H1 (cell line): ENCODE data around the gene CEMP1. TPM values are rescaled to one million over a fixed set of nuclear protein-coding genes. Genes with fewer than 3 reads are reported as not detected.

ENCODE experiments used
- CTCF ChIA-PET: fragments of 300-600 bp; sonication (Branson Sonifier 250); formaldehyde crosslinking; loops from one replicate; lab custom pipeline; 2021; ENCODE audit not compliant: partially characterized antibody; lab: Charles Lee
- POLR2A ChIA-PET: fragments of 300-600 bp; sonication (Branson Sonifier 250); formaldehyde crosslinking; loops from one replicate; lab custom pipeline; 2021; ENCODE audit warnings: inconsistent platforms; ENCODE audit not compliant: partially characterized antibody; lab: Charles Lee
- DNase-seq, 2 experiments: peaks; one replicate each; pipeline versions ENCODE4 v3.0.0 to v3.0.0-alpha.2; 2010 to 2022; ENCODE audit warnings: low spot score in 2 of 2, low read depth in 1 of 2, mixed read lengths in 1 of 2
- FAIRE-seq: peaks from 2 replicates; lab custom pipeline; 2011; peaks lifted over from hg19 to GRCh38; lab: Jason Lieb, UNC
- H2AFZ ChIP-seq: 2 replicates; pipeline ENCODE4 v1.8.1; 2012; ENCODE audit warnings: low read length, inconsistent platforms
- H2AK5ac ChIP-seq: 2 replicates; pipeline ENCODE4 v1.6.1; 2013; ENCODE audit warnings: low read depth, low read length
- H2BK120ac ChIP-seq: replicated peaks from 2 replicates; pipeline ENCODE3; 2013; ENCODE audit warnings: low read depth, low read length, inconsistent platforms
- H2BK12ac ChIP-seq: 2 replicates; pipeline ENCODE4 v1.6.1; 2013; ENCODE audit warnings: low read depth, low read length
- H2BK15ac ChIP-seq: 2 replicates; pipeline ENCODE4 v1.6.1; 2013; ENCODE audit warnings: low read length
- H2BK20ac ChIP-seq: 2 replicates; pipeline ENCODE4 v1.6.1; 2013; ENCODE audit warnings: low read length
- H2BK5ac ChIP-seq: 2 replicates; pipeline ENCODE4 v1.6.1; 2013; ENCODE audit warnings: low read depth, low read length
- H3K14ac ChIP-seq: 2 replicates; pipeline ENCODE4 v1.6.1; 2013; ENCODE audit warnings: inconsistent platforms; ENCODE audit not compliant: insufficient read length
- H3K18ac ChIP-seq: 2 replicates; pipeline ENCODE4 v1.6.1; 2013; ENCODE audit warnings: low read length; ENCODE audit errors: extremely low read depth
- H3K23ac ChIP-seq: 2 replicates; pipeline ENCODE4 v1.6.1; 2013; ENCODE audit warnings: inconsistent platforms; ENCODE audit not compliant: insufficient read length
- H3K23me2 ChIP-seq: 2 replicates; pipeline ENCODE4 v1.6.1; 2013; ENCODE audit warnings: low read depth, low read length
- H3K27ac ChIP-seq: 2 replicates; pipeline ENCODE4 v1.6.1; 2011; ENCODE audit warnings: low read depth, low read length, inconsistent platforms
- H3K27me3 ChIP-seq, 4 experiments: replicated peaks in 1 of 4; 1 replicate in 1 of 4; 2 replicates in 3 of 4; pipeline versions ENCODE4 v1.6.1 to v1.8.1; 2011 to 2013; ENCODE audit warnings: low read length in 3 of 4, mild to moderate bottlenecking in 3 of 4, inconsistent platforms in 2 of 4, mixed read lengths in 2 of 4, moderate library complexity in 1 of 4; ENCODE audit not compliant: control insufficient read depth in 3 of 4, insufficient read depth in 3 of 4; ENCODE audit errors: extremely low read depth in 1 of 4
- H3K36me3 ChIP-seq, 4 experiments: 2 replicates each; pipeline versions ENCODE4 v1.6.1 to v1.8.1; 2011 to 2013; ENCODE audit warnings: mild to moderate bottlenecking in 4 of 4, low read length in 3 of 4, moderate library complexity in 2 of 4, control low read depth in 1 of 4, inconsistent platforms in 1 of 4; ENCODE audit not compliant: insufficient read depth in 4 of 4, control insufficient read depth in 2 of 4
- H3K4ac ChIP-seq: replicated peaks from 2 replicates; pipeline ENCODE3; 2013; ENCODE audit warnings: low read length, low read depth, mixed read lengths, inconsistent platforms; ENCODE audit not compliant: insufficient read length
- H3K4me1 ChIP-seq, 4 experiments: replicated peaks in 1 of 4; 1 replicate in 1 of 4; 2 replicates in 3 of 4; pipeline versions ENCODE4 v1.6.1 to v1.8.1; 2011 to 2013; ENCODE audit warnings: low read length in 3 of 4, inconsistent platforms in 2 of 4, mixed read lengths in 1 of 4; ENCODE audit not compliant: insufficient read depth in 4 of 4, control insufficient read depth in 3 of 4
- H3K4me2 ChIP-seq, 2 experiments: 2 replicates each; pipeline versions ENCODE4 v1.6.1 to v1.8.1; 2011 to 2013; ENCODE audit warnings: low read depth in 2 of 2, low read length in 2 of 2, control low read depth in 1 of 2, inconsistent platforms in 1 of 2, mild to moderate bottlenecking in 1 of 2; ENCODE audit not compliant: insufficient read depth in 1 of 2
- H3K4me3 ChIP-seq, 4 experiments: fragments of 200-600, 300-600 bp in 1 of 4; sonication (generic), shearing (Covaris generic), sonication (Bioruptor Twin) in 1 of 4; 2 replicates each; pipeline versions ENCODE4 v1.5.1 to v1.8.1; 2011 to 2016; ENCODE audit warnings: low read length in 4 of 4, low read depth in 3 of 4, control low read depth in 2 of 4, inconsistent platforms in 2 of 4, mild to moderate bottlenecking in 2 of 4, mixed read lengths in 1 of 4, moderate library complexity in 1 of 4; ENCODE audit not compliant: insufficient read depth in 2 of 4; ENCODE audit errors: extremely low read depth in 1 of 4
- H3K56ac ChIP-seq: replicated peaks from 2 replicates; pipeline ENCODE3; 2013; ENCODE audit warnings: low read depth, mild to moderate bottlenecking, mixed read lengths, low read length, inconsistent platforms; ENCODE audit not compliant: insufficient read length
- H3K79me1 ChIP-seq: 2 replicates; pipeline ENCODE4 v1.6.1; 2013; ENCODE audit warnings: low read depth, low read length, control low read depth
- H3K79me2 ChIP-seq, 2 experiments: 2 replicates each; pipeline versions ENCODE4 v1.6.1 to v1.8.1; 2012 to 2013; ENCODE audit warnings: low read length in 2 of 2, mild to moderate bottlenecking in 2 of 2, inconsistent platforms in 1 of 2; ENCODE audit not compliant: insufficient read depth in 2 of 2, control insufficient read depth in 1 of 2
- H3K9ac ChIP-seq, 4 experiments: replicated peaks in 1 of 4; 1 replicate in 1 of 4; 2 replicates in 3 of 4; pipeline versions ENCODE4 v1.6.1 to v1.8.1; 2011 to 2013; ENCODE audit warnings: low read depth in 3 of 4, low read length in 3 of 4, control low read depth in 2 of 4, mild to moderate bottlenecking in 2 of 4, moderate library complexity in 2 of 4, inconsistent platforms in 1 of 4; ENCODE audit errors: extremely low read depth in 1 of 4
- H3K9me3 ChIP-seq, 2 experiments: 2 replicates each; pipeline versions ENCODE4 v1.6.1 to v1.8.1; 2012 to 2013; ENCODE audit warnings: mild to moderate bottlenecking in 2 of 2, moderate library complexity in 2 of 2, control low read depth in 1 of 2, inconsistent platforms in 1 of 2, low read depth in 1 of 2, low read length in 1 of 2, mixed read lengths in 1 of 2; ENCODE audit not compliant: insufficient read depth in 2 of 2
- H4K20me1 ChIP-seq, 2 experiments: replicated peaks in 1 of 2; 2 replicates each; pipeline versions ENCODE3 to v1.8.1; 2011 to 2013; ENCODE audit warnings: inconsistent platforms in 2 of 2, low read length in 2 of 2, mild to moderate bottlenecking in 1 of 2; ENCODE audit not compliant: insufficient read depth in 2 of 2, control insufficient read depth in 1 of 2
- H4K5ac ChIP-seq: 2 replicates; pipeline ENCODE4 v1.6.1; 2013; ENCODE audit warnings: low read length, low read depth, mixed read lengths, inconsistent platforms; ENCODE audit not compliant: insufficient read length
- H4K8ac ChIP-seq: 2 replicates; pipeline ENCODE4 v1.8.0; 2013; ENCODE audit warnings: mild to moderate bottlenecking, moderate library complexity, low read length, inconsistent platforms; ENCODE audit not compliant: insufficient read depth; ENCODE audit errors: extremely low read depth
- H4K91ac ChIP-seq: replicated peaks from 2 replicates; pipeline ENCODE3; 2013; ENCODE audit warnings: low read length, mixed read lengths, inconsistent platforms; ENCODE audit not compliant: insufficient read length
- CBX8 ChIP-seq: fragments of 300-800, 300-1000 bp; sonication (generic); IDR thresholded peaks from 2 replicates; pipeline ENCODE4 v1.7.1; 2016; ENCODE audit warnings: low read depth, low read length, borderline replicate concordance
- SP4 ChIP-seq: IDR thresholded peaks from 2 replicates; pipeline ENCODE4 v1.6.1; 2012; ENCODE audit warnings: low read length, inconsistent platforms
- TAF1 ChIP-seq: IDR thresholded peaks from 2 replicates; pipeline ENCODE4 v1.6.1; 2011; ENCODE audit warnings: mild to moderate bottlenecking, low read depth, low read length
- WGBS, 2 experiments: shearing (Covaris generic) in 1 of 2; methylation state at CpG; one replicate each; pipeline versions ENCODE4 v1.1.6 to v1.1.7; 2013 to 2015; ENCODE audit warnings: low lambda C conversion rate in 2 of 2, mixed read lengths in 2 of 2, inconsistent platforms in 1 of 2, low coverage in 1 of 2, missing lambda C conversion rate in 1 of 2; ENCODE audit not compliant: insufficient replicate concordance in 2 of 2, insufficient coverage in 1 of 2, insufficient read length in 1 of 2; ENCODE audit errors: extremely low coverage in 1 of 2, missing lambda C conversion rate in 1 of 2; 5-methylcytosine and 5-hydroxymethylcytosine counted together
- polyA plus RNA-seq, 7 experiments: library from polyadenylated mRNA; depleted of rRNA in 3 of 7; stranded (reverse) in 5 of 7; unstranded in 2 of 7; fragments of >200 nt in 5 of 7; fragments of 200-250 nt in 2 of 7; gene quantifications; 1 replicate in 5 of 7; 2 replicates in 1 of 7; 4 replicates in 1 of 7; pipeline versions ENCODE4 v1.2.1 to v1.2.3, GENCODE V29; 2011 to 2013; ENCODE audit warnings: missing spikeins in 2 of 7, mixed read lengths in 2 of 7
- total RNA-seq: library from RNA; stranded (reverse); fragmentation: NEBNext Ultra II Directional; extraction: Animal tissue kit (Norgen Biotek cat#: 25700); gene quantifications from 2 replicates; pipeline ENCODE4 v1.2.1, GENCODE V29; 2021

The CEMP1 gene
- total and polyA plus RNA-seq, 2 of the 8 experiments (the other 6 are each of a cell fraction or from before 2014, with no cell fraction given) = not detected

DNA sequence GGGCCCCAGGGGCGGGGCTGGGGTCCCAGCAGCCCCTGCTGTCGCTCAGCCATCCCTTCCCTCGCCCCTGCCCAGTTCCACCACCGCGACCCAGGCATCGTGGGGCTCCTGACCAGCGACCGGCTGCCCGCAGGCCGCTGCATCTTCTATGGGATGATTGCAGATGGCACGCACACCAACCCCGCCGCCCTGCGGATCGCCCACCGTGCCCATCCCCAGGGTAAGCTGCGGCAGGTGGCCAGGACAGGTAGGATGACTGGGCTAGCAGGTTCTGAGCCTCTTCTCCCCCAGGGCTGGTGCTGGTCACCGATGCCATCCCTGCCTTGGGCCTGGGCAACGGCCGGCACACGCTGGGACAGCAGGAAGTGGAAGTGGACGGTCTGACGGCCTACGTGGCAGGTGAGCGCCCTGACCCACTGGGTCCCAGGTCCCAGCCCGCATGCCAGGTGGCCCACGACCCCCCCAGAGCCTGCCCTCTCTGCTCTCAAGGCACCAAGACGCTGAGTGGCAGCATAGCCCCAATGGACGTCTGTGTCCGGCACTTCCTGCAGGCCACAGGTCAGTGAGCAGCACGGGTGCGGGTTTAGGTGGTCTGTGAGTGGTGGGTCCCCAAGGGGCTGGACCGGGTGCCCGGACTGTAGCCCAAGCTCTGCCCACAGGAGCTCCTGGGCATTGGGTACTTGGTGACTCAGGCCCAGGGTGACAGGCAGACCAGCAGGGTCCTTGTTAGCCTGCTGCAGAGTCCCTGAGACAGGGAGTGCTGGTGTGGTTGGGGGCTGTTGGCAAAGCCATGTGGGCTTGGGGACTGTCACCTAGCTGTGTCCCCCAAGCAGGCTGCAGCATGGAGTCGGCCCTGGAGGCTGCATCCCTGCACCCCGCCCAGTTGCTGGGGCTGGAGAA, 2.8 kb downstream of the CEMP1 start:
- Histone ChIP-seq H3K4me3 (no peak overlapping the region), H3K14ac (no peak overlapping the region), H3K9me3 (no peaks in the 10 kb centered on the region), H4K8ac (no peak overlapping the region; the same call in 1 of the 2 replicates), H3K18ac (no peak overlapping the region), H3K79me1 (peaks cover under 1% of the 10 kb centered on the region), H3K27me3 (no peaks in the 10 kb centered on the region), H3K23ac (no peak overlapping the region), H2BK120ac (no peak overlapping the region), H4K91ac (no peak overlapping the region), H3K4ac (no peak overlapping the region), H3K9ac (no peak overlapping the region), H3K23me2 (peaks cover 14% of the 10 kb centered on the region), H3K36me3 (peaks cover 5 to 25% (median 13%) of the 10 kb centered on the region in 4 experiments), H2BK20ac (no peak overlapping the region), H2BK5ac (no peak overlapping the region), H3K4me1 (peaks cover 0 to 9% (median 7%) of the 10 kb centered on the region in 4 experiments; a peak in 4 of 7 replicates), H2BK15ac (no peak overlapping the region), H3K56ac (no peak overlapping the region), H2AFZ (no peak overlapping the region), H3K27ac (no peak overlapping the region), H2AK5ac (no peak overlapping the region), H2BK12ac (no peak overlapping the region), H4K5ac (no peak overlapping the region), H3K79me2 (no peaks in the 10 kb centered on the region), H4K20me1 (peaks cover 0 to 18% of the 10 kb centered on the region in 2 experiments), H3K4me2 (no peak overlapping the region)
- TF ChIP-seq TAF1 = no peak
- no peak for TF ChIP-seq CBX8
- no peak for TF ChIP-seq SP4
- ChIA-PET POLR2A (interaction anchor here (1.7 to 5.6 kb wide), 2 partner anchors 7 to 374 kb away, joined by 3 to 108 read pairs; partner anchors contain the start of gene AMDHD2), CTCF (interaction anchor here (0.9 to 1.1 kb wide), 3 partner anchors 15 to 90 kb away, joined by 3 to 5 read pairs (median 3); no protein-coding TSS in a partner anchor)
- FAIRE-seq (no peak), DNase-seq (no peak)
- WGBS, 2 experiments = 96% methylated on average over 36 of the region's 36 CpGs; no CpG with 5 or more reads in 1 of the 2 experiments
